Pancreas (tissue), 10 donors: ENCODE measurements around the gene LRRN2. TPM values are rescaled to one million over a fixed set of nuclear protein-coding genes. Genes with fewer than 3 reads are reported as not detected.

Experiments used
- ATAC-seq, 4 donors: fragments of 200-7000 bp; cut with Tn5 transposase; one replicate each; pipeline versions ENCODE4 v1.8.0 to v1.9.1; 2020; ENCODE audit warnings: mild to moderate bottlenecking in 4 of 4, moderate library complexity in 4 of 4
- DNase-seq, 6 donors: peaks; one replicate each; pipeline ENCODE4 v3.0.0-alpha.2; 2020
- FAIRE-seq: peaks from 2 replicates; lab custom pipeline; 2012; peaks lifted over from hg19 to GRCh38; lab: Jason Lieb, UNC
- H3K27ac ChIP-seq, 4 donors: fragments of 200-600 bp; sonication (generic); 1 replicate in 3 of 4; 2 replicates in 1 of 4; pipeline versions ENCODE4 v1.5.0 to v1.8.0; 2020
- H3K27me3 ChIP-seq, 4 donors: fragments of 200-600 bp; one replicate each; pipeline ENCODE4 v1.8.0; 2021
- H3K36me3 ChIP-seq, 3 donors: fragments of 200-600 bp; sonication (generic) in 1 of 3; one replicate each; pipeline versions ENCODE4 v1.5.0 to v1.8.0; 2020 to 2021
- H3K4me1 ChIP-seq, 3 donors: fragments of 200-600 bp; one replicate each; pipeline ENCODE4 v1.8.0; 2021
- H3K4me3 ChIP-seq, 4 donors: fragments of 200-600 bp; sonication (generic) in 2 of 4; one replicate each; pipeline versions ENCODE4 v1.5.0 to v1.8.0; 2020 to 2021
- H3K9me3 ChIP-seq, 4 donors: fragments of 200-600 bp; one replicate each; pipeline ENCODE4 v1.8.0; 2021
- CTCF ChIP-seq, 4 donors: fragments of 200-600 bp; sonication (generic) in 3 of 4; IDR thresholded peaks; one replicate each; pipeline versions ENCODE4 v1.5.0 to v1.8.0; 2021; ENCODE audit warnings: antibody characterized with exemption in 4 of 4
- WGBS, 2 donors: extraction: QIAGEN DNeasy Blood & Tissue Kit; methylation state at CpG; one replicate each; pipeline ENCODE4 v1.1.7; 2013; 5-methylcytosine and 5-hydroxymethylcytosine counted together
- intact Hi-C, 3 donors: fragments of 100-400 bp; cut with DNase I; formaldehyde crosslinking; loops; one replicate each; pipeline versions ENCODE4 v1.11.1 to v1.14.2; 2022
- polyA plus RNA-seq, 2 donors: library from polyadenylated mRNA; stranded (reverse); fragments of 200-250 nt; gene quantifications; one replicate each; pipeline ENCODE4 v1.2.3, GENCODE V29; 2013
- total RNA-seq, 6 donors: library from RNA; stranded (reverse); fragmentation: NEBNext Ultra II Directional in 4 of 6; extraction: Animal tissue kit (Norgen Biotek cat#: 25700) in 4 of 6; gene quantifications; one replicate each; pipeline versions ENCODE4 v1.2.1 to v1.2.4, GENCODE V29; 2021 to 2023
- donor health status: healthy with polysubstance abuse.
- donor health status: DM: no; HTN: no; CAD: no; lungs with moderate emphysema.
- donor health status: DM: no; HTN: no; CAD: no.
- donor health status: control.
- donor health status: control.
- donor health status: Bipolar disorder and iron deficiency.
- donor health status: DM: yes; HTN: yes; CAD: no.
- donor health status: DM: no; HTN: no; CAD: no.
- donor health status: DM: no; HTN: no; CAD: no.
- donor health status: DM: yes; HTN: yes; CAD: no.

LRRN2 gene
- total and polyA plus RNA-seq, 8 donors: 0.24 to 3.7 (median 0.58) TPM

GRCh38 chr1:204641936-204642335, 43.6 kb downstream of the LRRN2 start:
- DNase-seq: no peak
- Histone ChIP-seq H3K27ac (no peak overlapping the region), H3K27me3 (no peaks in the 10 kb centered on the region), H3K4me1 (no peaks in the 10 kb centered on the region), H3K36me3 (no peaks in the 10 kb centered on the region), H3K9me3 (no peaks in the 10 kb centered on the region), H3K4me3 (no peak overlapping the region)
- TF ChIP-seq CTCF (IDR thresholded peaks at IDR 0.05): no peak
- no peak for ATAC-seq
- intact Hi-C loops: no loop called here
- FAIRE-seq: no peak
- WGBS, 2 donors: 51 to 73% methylated on average over 3 of the region's 3 CpGs

GRCh38 chr1:204641455-204641854, 44.1 kb downstream of the LRRN2 start:
- ATAC-seq (no peak), FAIRE-seq (no peak), DNase-seq (no peak)
- H3K9me3 ChIP-seq: no peaks in the 10 kb centered on the region
- no peaks in the 10 kb centered on the region for H3K4me1 ChIP-seq
- H3K36me3 ChIP-seq: no peaks in the 10 kb centered on the region
- H3K4me3 ChIP-seq: no peak overlapping the region
- intact Hi-C loops: no loop called here
- 77 to 89% methylated on average over 1 of the region's 1 CpG for WGBS, 2 donors
- H3K27ac ChIP-seq: no peak overlapping the region
- H3K27me3 ChIP-seq: no peaks in the 10 kb centered on the region
- no peak for TF ChIP-seq CTCF (IDR thresholded peaks at IDR 0.05)

- intact Hi-C loops: no loop called here
- Histone ChIP-seq H3K27ac (no peak overlapping the region), H3K4me1 (no peaks in the 10 kb centered on the region), H3K27me3 (no peaks in the 10 kb centered on the region), H3K9me3 (no peaks in the 10 kb centered on the region), H3K4me3 (no peak overlapping the region), H3K36me3 (no peaks in the 10 kb centered on the region)
- TF ChIP-seq CTCF (IDR thresholded peaks at IDR 0.05): no peak
- 81 to 84% methylated on average over 2 of the region's 2 CpGs for WGBS, 2 donors
- FAIRE-seq (no peak), ATAC-seq (no peak), DNase-seq (no peak)
These were observed 45.0 kb downstream of the LRRN2 start for GRCh38 chr1:204640578-204640977.

GRCh38 chr1:204634260-204634910, 51.2 kb downstream of the LRRN2 start:
- no peaks in the 10 kb centered on the region for H3K36me3 ChIP-seq
- WGBS, 2 donors: 74 to 81% methylated on average over 5 of the region's 5 CpGs
- FAIRE-seq (no peak), ATAC-seq (no peak), DNase-seq (no peak)
- intact Hi-C loops: no loop called here
- H3K4me3 ChIP-seq: no peak overlapping the region
- H3K27me3 ChIP-seq: no peaks in the 10 kb centered on the region
- no peak overlapping the region for H3K27ac ChIP-seq
- H3K4me1 ChIP-seq: no peaks in the 10 kb centered on the region
- no peaks in the 10 kb centered on the region for H3K9me3 ChIP-seq
- no peak for TF ChIP-seq CTCF (IDR thresholded peaks at IDR 0.05)

GRCh38 chr1:204633665-204634064, 51.9 kb downstream of the LRRN2 start:
- WGBS, 2 donors: 51 to 52% methylated on average over 8 of the region's 8 CpGs
- Histone ChIP-seq H3K27me3 (no peaks in the 10 kb centered on the region), H3K4me1 (no peaks in the 10 kb centered on the region), H3K4me3 (no peak overlapping the region), H3K9me3 (no peaks in the 10 kb centered on the region), H3K27ac (no peak overlapping the region), H3K36me3 (no peaks in the 10 kb centered on the region)
- FAIRE-seq (no peak), ATAC-seq (no peak), DNase-seq (no peak)
- no peak for TF ChIP-seq CTCF (IDR thresholded peaks at IDR 0.05)
- intact Hi-C loops: no loop called here
